HG03103 (cell line): ENCODE measurements around the gene TMEM201.
"Not testable (repeated sequence)": the region's sequence is repeated elsewhere in the genome, so short reads cannot be mapped to it uniquely, and the experiment has no call there.

ENCODE experiments used
- ATAC-seq: cut with Tn5 transposase; IDR thresholded peaks from one replicate; pipeline ENCODE4 v1.9.1; 2021; ENCODE audit warnings: low read depth; ENCODE audit not compliant: unreplicated experiment

The TMEM201 gene, protein sequence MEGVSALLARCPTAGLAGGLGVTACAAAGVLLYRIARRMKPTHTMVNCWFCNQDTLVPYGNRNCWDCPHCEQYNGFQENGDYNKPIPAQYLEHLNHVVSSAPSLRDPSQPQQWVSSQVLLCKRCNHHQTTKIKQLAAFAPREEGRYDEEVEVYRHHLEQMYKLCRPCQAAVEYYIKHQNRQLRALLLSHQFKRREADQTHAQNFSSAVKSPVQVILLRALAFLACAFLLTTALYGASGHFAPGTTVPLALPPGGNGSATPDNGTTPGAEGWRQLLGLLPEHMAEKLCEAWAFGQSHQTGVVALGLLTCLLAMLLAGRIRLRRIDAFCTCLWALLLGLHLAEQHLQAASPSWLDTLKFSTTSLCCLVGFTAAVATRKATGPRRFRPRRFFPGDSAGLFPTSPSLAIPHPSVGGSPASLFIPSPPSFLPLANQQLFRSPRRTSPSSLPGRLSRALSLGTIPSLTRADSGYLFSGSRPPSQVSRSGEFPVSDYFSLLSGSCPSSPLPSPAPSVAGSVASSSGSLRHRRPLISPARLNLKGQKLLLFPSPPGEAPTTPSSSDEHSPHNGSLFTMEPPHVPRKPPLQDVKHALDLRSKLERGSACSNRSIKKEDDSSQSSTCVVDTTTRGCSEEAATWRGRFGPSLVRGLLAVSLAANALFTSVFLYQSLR

DNA sequence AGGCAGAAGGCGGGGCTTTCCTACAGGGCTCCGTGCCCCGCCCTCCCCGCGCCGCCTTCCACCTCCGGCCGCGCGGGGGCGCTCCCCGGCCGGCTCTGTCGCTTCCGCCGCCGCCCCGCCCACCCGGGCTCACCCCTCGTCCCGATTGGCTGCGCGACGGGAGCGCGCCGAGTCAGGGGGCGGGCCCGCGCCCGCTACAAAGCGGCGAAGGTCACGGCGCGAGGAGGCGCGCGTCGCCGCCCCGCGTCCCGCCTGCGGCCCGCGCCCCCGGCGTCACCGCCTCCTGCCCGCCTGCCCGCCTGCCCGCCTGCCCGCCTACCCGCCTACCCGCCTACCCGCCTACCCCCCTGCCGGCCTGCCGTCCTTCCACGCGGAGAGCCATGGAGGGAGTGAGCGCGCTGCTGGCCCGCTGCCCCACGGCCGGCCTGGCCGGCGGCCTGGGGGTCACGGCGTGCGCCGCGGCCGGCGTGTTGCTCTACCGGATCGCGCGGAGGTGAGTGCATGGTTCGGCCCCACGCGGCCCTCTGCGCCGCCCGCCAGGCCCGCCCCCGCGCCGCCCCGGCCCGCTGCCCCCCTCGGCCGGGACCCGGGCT lies at the start of gene TMEM201:
TSS of gene TMEM201 (plus strand) at position 361 of the 593 bp plus-strand sequence. CDS start at position 381, 20 bp downstream.
- ATAC-seq: peak; percentile 63

GRCh38 chr1:9539165-9539828 lies 49.4 kb upstream of the TMEM201 start, which contains the start of gene SLC25A33:
Gene SLC25A33, plus strand, starts transcription at chr1:9539465. Its CDS starts 227 bp downstream, at chr1:9539692.
- peak; percentile 93 for ATAC-seq

- ATAC-seq: peak; percentile 20
Measured at GRCh38 chr1:9539829-9540550, 48.7 kb upstream of the TMEM201 start.

DNA sequence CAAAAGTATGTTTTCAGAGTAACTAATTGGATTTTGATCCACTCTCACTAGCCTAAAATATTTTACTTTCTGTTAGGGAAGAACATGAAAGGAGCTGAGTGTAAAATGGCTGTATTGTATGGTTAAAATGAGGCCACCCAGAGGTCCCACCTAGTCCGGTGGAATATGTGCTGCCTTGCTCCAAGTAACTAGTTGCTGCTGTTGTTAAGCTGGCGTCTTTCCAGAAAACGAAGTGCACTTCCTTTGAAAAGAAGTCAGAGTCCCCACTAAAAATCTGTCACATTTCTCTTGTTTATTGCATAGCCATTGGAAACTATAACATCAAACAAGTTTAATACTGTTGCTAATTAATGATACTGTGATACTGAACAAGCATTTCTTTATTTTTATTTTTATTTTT lies 46.3 kb upstream of the TMEM201 start:
- ATAC-seq: no peak

- ATAC-seq: no peak
Measured at GRCh38 chr1:9544926-9545325, 43.8 kb upstream of the TMEM201 start.

GRCh38 chr1:9549955-9550546 lies 38.7 kb upstream of the TMEM201 start:
- no peak for ATAC-seq

DNA sequence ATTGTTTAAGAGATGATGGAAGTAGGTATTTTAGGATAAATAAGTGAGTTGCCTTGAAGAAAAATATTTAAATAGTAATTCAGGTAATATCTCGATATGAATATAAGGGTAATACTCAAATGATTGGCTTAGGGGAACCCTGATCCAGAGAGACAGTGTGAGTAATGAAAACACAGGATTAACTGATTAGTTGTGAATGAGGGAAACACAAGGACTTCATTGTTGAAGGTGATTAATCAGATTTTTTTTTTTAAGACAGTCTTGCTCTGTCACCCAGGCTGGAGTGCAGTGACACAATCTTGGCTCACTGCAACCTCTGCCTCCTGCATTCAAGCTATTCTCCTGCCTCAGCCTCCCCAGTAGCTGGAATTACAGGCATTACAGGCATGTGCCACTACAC lies 36.7 kb upstream of the TMEM201 start:
- ATAC-seq: no peak

GRCh38 chr1:9553736-9554144 lies 35.0 kb upstream of the TMEM201 start:
- ATAC-seq: no peak

- no peak for ATAC-seq
Measured at GRCh38 chr1:9555942-9556341, 32.8 kb upstream of the TMEM201 start.

GRCh38 chr1:9557624-9558023 lies 31.1 kb upstream of the TMEM201 start:
- ATAC-seq: no peak

DNA sequence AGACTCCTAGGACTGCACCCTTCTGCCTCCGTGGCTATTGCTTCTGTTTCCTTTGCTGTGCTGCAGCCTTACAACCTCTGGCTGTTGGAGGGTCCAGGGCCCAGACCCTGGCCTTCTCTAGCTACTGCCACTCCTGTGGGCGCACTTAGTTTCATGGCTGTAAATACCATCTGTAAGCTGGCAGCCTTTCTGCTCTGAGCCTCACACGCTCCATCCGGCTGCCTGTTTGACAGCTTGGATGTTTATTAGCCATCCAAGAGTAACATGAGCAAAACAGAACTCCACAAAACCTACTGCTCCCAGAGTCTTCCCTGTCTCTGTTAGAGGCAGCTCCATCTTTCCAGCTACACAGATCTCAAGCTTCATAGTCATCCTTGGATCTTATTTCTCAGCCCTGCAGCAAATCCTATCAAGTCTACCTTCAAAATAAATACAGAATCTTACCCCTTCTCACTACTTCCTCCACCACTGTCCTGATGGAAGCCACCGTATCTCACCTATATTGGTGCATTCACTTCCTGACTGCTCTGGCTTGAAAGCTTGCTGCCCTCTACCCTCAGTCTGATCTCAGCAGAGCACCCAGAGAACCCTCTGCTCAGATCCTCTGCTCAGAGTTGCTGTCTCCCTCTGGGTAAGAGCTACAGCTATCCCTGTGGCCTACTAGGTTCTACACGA lies 30.3 kb upstream of the TMEM201 start:
- no peak for ATAC-seq

GRCh38 chr1:9558946-9559545 lies 29.7 kb upstream of the TMEM201 start:
- no peak for ATAC-seq

DNA sequence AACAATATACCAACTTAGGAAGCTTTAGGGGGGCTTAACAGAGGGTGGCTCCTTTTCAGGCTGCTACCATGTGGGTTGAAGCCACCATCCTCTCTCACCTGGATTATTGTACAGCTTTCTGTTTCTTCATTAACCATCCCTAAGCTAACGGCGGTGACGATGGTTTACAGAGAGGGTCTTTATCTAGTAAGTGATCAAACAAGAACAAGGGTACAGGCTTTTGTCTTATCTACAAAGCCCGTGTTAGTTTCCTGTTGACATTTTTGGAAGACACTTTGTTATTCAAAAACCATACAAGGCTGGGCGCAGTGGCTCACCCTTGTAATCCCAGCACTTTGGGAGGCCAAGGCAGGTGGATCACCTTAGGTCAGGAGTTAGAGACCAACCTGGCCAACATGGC lies 29.0 kb upstream of the TMEM201 start:
- ATAC-seq: no peak

GRCh38 chr1:9560090-9560489 lies 28.6 kb upstream of the TMEM201 start:
- ATAC-seq: not testable (repeated sequence)

DNA sequence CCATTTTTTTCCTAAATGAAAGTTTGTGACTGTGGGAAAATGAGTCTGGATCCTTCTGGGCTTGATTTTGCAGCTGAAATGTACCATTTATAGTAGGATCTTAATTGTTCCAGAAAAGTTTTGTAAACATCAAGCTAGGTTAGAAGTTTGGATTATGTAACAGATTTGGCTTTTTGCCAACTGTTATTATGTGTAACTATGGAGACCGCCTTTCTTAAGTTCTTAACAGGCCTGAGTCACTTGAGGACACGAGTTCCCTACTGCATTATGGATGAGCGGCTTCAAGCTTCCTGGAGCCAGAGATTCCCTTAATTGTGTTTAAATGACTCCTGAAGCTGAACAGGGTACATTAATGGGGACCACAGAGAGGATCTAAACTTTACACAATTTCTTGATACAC lies 27.3 kb upstream of the TMEM201 start:
- no peak for ATAC-seq

GRCh38 chr1:9569267-9569666 lies 19.4 kb upstream of the TMEM201 start:
- ATAC-seq: no peak

DNA sequence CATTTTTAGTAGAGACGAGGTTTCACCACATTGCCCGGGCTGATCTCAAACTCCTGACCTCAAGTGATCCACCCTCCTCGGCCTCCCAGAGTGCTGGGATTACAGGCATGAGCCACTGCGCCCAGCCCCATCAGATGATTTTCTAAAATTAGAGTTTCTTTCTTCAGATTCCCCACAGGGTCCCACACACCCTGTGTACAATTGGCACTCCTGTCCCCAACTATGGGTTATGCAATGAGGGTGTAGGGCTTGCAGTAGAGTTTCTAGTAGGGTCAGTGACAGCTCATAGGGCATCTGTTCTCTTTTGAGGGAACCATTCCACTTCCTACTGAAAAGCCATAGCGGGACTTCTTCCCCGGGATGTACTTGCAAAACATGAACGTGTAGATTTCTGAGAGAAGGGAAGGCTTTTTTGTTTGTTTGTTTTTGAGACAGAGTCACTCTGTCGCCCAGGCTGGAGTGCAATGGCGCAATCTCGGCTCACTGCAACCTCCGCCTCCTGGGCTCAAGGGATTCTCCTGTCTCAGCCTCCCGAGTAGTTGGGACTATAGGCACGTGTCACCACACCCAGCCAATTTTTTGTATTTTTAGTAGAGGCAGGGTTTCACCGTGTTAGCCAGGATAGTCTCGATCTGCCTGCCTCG lies 17.7 kb upstream of the TMEM201 start:
- ATAC-seq: not testable (repeated sequence)

- ATAC-seq: no peak
Measured at GRCh38 chr1:9573723-9574122, 15.0 kb upstream of the TMEM201 start.
